ENCODE data around the gene TMEM203.

Gene TMEM203, protein sequence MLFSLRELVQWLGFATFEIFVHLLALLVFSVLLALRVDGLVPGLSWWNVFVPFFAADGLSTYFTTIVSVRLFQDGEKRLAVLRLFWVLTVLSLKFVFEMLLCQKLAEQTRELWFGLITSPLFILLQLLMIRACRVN

DNA sequence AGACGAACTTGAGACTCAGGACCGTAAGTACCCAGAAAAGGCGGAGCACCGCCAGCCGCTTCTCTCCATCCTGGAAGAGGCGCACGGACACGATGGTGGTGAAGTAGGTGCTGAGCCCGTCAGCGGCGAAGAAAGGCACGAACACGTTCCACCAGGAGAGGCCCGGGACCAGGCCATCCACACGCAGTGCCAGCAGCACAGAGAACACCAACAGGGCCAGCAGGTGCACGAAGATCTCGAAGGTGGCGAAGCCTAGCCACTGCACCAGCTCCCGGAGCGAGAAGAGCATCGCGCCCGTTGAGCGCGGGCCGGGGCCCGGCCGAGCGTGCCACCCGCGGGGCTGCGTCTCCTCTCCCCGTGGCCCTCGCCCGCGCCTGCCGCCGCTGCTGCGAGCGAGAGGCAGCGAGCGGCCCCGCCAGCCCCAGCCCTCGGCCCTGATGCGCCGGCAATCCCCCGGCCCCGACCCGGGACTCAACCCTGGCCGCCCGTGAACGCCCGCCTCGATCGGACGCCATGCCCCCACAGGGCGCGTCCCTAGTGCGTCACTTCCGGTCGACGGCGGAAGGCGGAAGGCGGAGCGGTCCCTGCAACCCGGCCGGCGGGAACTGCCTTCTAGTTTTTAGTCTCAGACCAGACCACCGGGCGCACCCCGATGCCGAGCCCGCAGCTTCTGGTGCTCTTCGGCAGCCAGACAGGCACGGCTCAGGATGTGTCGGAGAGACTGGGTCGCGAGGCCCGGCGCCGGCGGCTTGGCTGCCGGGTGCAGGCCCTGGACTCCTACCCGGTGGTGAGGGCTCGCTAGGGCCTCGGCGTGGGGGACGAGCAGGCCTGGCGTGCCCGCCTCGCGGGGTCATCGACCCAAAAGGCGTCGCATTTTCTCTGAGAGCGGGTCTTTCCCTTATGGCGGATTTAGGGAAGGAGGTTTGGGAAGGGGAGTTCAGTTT, at the start of gene TMEM203, which contains the start of gene NDOR1:
Gene TMEM203, minus strand, starts transcription at position 523 of the 944 bp plus-strand sequence. Its CDS starts 234 bp downstream, at position 289.
Gene NDOR1, plus strand, starts transcription at position 575 of the 944 bp plus-strand sequence. Its CDS starts 78 bp downstream, at position 653.
- peak within 1 kb of the TSS; percentile 97 for H3K4me3 ChIP-seq (ENCODE audit: low read length)
- TF ChIP-seq, protein P1, sequence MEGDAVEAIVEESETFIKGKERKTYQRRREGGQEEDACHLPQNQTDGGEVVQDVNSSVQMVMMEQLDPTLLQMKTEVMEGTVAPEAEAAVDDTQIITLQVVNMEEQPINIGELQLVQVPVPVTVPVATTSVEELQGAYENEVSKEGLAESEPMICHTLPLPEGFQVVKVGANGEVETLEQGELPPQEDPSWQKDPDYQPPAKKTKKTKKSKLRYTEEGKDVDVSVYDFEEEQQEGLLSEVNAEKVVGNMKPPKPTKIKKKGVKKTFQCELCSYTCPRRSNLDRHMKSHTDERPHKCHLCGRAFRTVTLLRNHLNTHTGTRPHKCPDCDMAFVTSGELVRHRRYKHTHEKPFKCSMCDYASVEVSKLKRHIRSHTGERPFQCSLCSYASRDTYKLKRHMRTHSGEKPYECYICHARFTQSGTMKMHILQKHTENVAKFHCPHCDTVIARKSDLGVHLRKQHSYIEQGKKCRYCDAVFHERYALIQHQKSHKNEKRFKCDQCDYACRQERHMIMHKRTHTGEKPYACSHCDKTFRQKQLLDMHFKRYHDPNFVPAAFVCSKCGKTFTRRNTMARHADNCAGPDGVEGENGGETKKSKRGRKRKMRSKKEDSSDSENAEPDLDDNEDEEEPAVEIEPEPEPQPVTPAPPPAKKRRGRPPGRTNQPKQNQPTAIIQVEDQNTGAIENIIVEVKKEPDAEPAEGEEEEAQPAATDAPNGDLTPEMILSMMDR (IDR thresholded peaks at IDR 0.05; ENCODE audit: insufficient read depth, low read depth, low read length, missing control alignments): no peak
- peak; percentile 89 for DNase-seq (ENCODE audit: low read depth)

DNA sequence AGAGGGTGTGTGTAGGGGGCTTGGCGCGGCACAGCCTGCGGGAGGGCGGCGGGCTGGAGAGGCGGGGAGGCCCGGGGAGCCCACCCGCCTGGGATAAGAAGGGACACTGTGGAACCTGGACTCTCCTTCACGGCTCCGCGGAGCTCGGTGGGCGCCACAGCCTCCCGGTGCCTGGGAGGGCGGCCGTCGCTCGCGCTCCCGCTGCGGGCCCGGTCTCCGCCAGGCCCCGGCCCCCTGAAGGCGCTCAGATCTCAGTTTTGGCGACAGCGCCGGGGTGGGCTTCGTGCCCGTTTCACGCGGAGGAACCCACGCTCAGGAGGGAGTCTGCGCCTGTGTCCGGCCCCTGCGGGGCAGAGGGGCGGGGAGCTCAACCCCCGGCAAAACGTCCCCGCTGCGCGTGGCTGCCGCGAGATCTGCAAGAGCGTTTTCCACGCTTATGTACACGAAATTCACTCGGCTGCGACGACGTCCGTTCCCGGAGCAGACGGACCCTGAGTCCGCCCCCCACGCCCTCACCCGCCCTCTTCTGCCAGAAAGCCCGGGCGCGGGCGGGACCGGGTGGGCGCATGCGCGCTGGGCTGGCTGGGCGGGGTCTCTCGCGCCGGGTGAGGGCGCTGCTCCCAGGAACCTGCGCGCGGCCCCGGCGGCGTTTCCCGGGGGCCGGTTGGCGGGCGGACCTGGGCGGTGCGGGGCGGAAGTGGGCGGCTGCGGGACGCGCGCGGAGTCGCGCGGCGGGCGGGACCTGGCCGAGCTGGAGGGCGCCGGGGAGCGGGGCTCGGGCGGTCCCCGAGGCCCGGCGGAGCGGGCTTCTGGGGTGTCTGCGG, 49.4 kb upstream of the TMEM203 start, which contains the start of gene NELFB:
Gene NELFB, plus strand, starts transcription at position 704 of the 824 bp plus-strand sequence.
- DNase-seq (ENCODE audit: low read depth): peak; percentile 88
- H3K4me3 ChIP-seq (ENCODE audit: low read length): peak within 1 kb of the TSS; percentile 89
- TF ChIP-seq, protein P1 (IDR thresholded peaks at IDR 0.05; ENCODE audit: insufficient read depth, low read depth, low read length, missing control alignments): no peak

DNA sequence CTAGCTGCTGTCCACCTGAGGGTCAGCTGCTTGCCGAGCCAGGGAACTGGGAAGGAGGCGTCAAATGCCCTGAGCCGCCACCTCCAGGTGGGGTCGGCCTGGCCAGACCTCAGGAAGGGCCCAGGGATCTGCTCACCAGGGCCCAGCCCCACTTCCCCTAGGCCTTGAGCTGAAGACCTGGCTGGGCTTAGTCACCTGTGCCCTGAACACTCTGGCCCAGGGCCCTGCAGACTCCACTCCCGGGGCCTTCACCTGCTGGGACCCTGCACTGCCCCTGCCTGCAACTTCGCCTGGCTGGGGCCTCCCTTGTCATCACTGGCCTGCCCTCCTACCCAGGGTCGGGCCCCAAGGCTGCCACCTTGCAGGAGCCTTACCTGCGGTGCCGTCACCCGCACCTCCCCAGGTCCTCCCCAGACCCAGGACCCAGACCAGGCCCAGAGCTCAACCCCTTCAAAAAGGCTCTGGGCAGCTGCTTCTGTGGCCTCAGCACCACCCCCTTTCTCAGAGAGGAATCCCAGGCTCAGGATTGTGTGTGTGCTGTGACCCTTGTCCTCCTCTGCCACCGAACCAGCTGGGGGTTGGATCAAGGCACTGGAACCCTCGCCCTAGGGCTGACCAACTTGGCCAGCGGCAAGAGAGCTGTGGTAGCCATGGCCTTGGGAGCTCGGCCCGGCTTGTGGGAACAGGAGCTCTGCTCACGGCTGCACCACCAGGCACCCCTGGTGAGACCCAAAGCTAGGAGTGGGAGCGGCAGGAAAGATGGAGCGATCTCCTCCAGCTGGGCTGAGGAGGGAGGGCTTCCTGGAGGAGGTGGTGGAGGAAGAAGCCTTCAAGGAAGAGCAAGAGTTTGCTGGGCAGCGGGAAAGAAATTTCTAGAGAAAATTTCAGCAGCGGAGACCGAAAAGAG, 48.5 kb upstream of the TMEM203 start:
- H3K4me3 ChIP-seq (ENCODE audit: low read length): peak overlapping the region; percentile 81
- no peak for DNase-seq (ENCODE audit: low read depth)
- TF ChIP-seq, protein P1 (IDR thresholded peaks at IDR 0.05; ENCODE audit: insufficient read depth, low read depth, low read length, missing control alignments): no peak

DNA sequence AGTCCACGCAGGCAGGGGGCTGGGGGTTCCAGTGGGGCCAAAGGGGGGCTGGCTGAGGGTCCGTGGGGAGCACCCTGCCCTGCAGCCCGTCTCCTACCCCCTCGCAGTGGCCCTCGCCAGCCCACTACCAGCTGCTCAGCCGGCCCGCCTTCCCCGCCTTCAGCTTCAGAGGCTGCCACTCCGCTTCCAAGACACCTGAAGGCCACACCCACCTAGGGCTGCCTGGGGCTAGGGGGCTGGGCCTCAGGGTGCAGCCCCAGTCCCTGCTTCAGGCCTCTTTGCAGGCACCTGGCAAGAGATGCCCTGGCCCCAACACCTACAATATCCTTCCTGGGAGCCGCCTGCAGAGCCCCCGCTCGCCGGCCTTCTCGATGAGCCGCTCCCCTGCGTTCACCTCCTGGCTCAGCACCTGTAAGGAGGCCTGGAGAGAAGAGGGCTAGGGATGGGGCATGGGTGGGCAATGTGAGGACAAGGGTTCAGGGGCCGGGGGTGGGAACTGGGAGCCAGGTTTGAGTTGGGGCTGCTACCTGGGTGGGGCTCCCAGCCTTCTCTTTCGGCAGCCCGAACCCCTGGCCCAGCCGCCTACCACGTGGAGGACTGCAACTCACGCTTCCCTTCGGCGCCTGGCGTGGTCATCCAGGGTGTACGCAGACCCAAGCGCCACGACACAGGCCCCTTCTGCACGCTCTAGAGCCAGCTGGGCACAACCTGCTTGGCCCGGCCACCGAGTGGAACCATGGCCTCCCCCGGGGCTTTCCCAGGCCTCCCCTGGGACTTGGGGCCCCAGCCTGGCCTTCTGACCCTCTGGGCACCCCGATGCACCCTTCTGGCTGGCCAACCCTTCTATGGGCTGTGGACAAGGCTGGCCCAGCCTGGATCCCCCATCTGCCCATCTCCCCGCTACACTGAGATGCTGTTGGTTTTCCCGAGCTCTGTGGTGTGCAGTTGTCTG, 47.4 kb upstream of the TMEM203 start:
- no peak overlapping the region for H3K4me3 ChIP-seq (ENCODE audit: low read length)
- DNase-seq (ENCODE audit: low read depth): peak; percentile 34
- TF ChIP-seq, protein P1 (IDR thresholded peaks at IDR 0.05; ENCODE audit: insufficient read depth, low read depth, low read length, missing control alignments): no peak

DNA sequence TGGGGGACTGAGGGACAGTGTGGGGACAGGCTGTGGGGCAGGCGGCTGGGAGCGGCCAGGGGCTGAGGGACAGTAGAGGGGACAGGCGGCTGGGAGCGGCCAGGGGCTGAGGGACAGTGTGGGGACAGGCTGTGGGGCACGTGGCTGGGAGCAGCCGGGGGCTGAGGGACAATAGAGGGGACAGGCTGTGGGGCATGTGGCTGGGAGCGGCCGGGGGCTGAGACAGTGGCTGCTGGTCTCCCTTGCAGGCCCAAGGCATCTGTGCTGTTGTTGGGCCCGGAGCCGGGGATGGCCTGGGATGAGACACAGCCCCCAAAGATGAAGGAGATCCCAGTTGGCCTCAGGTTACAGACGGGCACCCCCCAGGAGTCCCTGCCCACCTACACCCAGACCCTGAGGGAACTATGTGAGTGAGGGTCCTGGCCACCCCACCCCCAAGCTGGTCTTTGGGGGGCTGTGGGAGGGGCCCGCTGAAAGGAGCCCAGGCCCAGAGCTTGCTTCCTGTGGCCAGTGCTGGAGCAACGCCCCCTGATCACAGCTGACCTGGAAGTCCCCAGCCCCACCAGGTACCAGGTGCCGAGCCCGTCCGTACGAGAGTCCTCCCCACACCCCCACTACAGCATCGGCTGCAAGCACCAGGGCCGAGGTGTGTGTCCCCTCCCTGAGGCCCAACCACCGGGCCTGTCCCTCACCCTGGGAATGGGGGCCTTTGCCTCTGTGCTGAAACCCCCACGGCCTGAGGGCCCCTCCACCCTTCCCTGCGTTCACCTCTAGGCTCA, 46.2 kb upstream of the TMEM203 start:
- no peak overlapping the region for H3K4me3 ChIP-seq (ENCODE audit: low read length)
- no peak for DNase-seq (ENCODE audit: low read depth)
- TF ChIP-seq, protein P1 (IDR thresholded peaks at IDR 0.05; ENCODE audit: insufficient read depth, low read depth, low read length, missing control alignments): no peak
